Middle frontal gyrus (tissue), 1 donor: Measurements from ENCODE around the gene PRELP.

Experiments
- DNase-seq: peaks from one replicate; pipeline ENCODE4 v3.0.0-alpha.2; 2015; ENCODE audit warnings: low spot score; ENCODE audit errors: extremely low spot score

Gene PRELP

GRCh38 chr1:203477748-203478147 lies 2.1 kb downstream of the PRELP start:
- no peak for DNase-seq

- no peak for DNase-seq
These were observed 2.6 kb downstream of the PRELP start for GRCh38 chr1:203478231-203478630.

DNA sequence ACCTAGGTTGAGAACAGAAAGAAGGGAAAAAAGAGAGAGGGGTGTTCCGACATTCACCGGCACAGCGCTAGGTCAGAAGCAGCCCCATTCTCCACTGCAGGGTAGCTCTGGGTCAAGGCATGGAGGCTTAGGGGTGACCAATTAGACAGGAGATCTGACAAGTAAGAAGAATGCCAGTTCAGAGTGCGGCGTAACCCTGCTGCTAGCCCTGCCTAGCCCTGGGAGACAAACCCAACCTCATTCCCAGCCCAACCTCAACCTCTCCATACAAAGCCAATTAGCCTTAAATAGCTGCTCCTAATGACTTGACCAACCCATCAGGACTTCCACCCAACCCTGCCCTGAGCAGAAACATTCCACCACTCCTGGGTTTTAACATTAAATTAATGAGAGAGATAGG lies 3.4 kb downstream of the PRELP start:
- no peak for DNase-seq

GRCh38 chr1:203479646-203480045 lies 4.0 kb downstream of the PRELP start:
- DNase-seq, result no peak

DNA sequence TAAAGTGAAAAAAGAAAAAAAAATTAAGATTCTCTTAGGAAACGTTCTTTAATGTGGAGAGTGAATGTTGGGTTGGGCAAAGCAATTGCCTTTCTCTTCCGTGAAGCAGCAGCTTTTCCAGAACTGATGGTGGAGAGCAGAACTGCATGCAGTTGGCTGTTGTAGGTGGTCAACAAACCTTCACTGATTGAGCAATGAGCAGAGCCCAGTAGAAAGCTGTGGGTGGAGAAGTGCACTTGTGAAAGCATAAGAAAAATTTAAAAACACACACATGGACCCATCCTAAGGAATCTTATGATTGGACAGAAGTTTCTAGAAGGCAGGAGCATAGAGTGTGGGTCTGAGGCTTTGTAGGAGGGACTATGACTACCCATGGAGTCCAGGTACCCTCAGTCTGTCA lies 4.5 kb downstream of the PRELP start:
- DNase-seq, result no peak

- no peak for DNase-seq
These were observed 5.0 kb downstream of the PRELP start for GRCh38 chr1:203480525-203481084.

DNA sequence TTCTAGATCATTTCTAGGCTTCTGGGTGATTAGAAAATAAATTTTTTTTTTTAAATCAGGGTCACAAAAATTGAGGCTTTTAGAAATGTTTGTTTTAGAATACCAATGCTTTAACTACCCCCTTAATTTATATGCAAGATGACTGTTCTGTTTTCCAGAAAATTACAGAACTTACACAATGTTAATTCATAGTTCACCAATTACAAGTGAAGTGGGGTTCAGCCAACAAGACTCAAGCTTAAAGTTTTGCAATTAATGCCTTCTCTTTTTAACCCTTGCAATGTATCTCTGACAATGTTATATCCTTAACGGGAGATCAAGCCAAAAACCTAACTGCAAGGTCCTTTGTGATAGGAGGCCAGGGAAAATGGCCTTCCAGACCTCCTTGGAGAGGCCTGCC lies 5.6 kb downstream of the PRELP start:
- no peak for DNase-seq

DNA sequence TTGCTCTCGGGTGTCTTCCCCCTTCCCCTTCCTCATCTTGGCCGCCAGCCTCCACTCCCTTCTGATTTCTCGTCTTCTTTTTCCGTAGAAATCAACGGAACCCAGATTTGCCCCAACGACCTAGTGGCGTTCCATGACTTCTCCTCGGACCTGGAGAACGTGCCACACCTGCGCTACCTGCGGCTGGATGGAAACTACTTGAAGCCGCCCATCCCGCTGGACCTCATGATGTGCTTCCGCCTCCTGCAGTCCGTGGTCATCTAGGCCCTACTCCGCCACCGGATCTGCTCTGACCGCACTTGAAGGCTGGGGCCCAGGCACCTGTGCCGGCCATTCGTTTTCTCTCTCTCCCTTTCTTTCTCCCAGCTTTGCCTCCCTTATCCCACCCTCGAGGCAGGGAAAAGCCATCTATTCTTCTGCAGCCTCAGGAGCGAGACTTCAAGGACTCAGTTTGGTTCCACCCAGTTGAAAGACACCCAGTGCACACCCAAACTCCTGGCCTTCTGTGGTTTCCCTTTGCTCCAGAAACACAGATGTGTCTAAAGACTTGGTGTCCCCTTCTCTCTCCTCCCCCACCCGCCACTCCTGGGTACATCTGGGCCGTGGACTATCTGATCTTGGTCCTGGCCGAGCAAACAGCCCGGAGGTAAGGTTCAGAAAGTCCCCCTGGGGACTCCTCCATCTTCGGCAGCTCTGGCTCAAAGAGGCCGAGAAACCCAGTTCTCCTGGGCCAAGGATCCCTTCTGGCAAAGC lies 11.2 kb downstream of the PRELP start:
- DNase-seq, result no peak

DNA sequence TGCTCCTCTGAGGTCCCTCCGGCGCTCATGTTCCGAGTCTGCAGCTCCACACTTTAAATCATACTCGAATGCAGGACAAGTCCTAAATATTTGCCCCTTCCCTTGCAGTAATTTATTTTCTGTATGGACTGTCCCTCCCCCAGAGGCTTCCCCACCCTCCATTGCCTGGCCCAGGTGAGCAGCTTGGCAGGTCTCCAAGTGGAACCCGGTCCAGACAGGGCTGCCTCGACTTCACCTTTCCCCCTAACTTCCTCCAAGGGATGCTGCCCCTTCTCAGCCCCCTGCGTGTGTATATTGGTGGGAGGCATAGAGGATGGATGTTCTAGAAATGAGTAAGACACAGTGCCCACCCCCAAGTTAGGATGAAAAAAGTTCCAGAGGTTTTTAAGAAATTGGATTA lies 12.9 kb downstream of the PRELP start:
- DNase-seq, result no peak

- DNase-seq, result no peak
These were observed 15.0 kb downstream of the PRELP start for GRCh38 chr1:203490607-203491006.

DNA sequence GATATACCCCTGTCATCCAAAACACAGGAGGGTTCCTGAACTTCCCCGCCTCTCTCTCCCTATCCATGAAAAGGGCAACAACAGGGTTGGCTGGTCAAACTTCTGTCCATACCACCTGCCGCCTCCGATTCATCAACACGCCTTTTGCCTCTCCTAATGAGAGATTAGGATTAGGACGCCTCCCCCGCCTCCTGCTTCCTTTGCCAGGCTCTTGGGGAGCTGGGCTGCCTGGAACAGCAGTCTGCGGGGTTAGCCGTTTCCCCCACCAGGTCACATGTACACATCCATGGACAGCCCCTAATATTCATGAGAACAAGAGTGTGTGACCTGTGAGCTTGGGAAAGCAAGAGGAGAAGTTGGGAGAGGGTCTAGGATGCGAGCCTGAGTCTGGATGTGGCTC lies 16.1 kb downstream of the PRELP start:
- DNase-seq, result no peak

DNA sequence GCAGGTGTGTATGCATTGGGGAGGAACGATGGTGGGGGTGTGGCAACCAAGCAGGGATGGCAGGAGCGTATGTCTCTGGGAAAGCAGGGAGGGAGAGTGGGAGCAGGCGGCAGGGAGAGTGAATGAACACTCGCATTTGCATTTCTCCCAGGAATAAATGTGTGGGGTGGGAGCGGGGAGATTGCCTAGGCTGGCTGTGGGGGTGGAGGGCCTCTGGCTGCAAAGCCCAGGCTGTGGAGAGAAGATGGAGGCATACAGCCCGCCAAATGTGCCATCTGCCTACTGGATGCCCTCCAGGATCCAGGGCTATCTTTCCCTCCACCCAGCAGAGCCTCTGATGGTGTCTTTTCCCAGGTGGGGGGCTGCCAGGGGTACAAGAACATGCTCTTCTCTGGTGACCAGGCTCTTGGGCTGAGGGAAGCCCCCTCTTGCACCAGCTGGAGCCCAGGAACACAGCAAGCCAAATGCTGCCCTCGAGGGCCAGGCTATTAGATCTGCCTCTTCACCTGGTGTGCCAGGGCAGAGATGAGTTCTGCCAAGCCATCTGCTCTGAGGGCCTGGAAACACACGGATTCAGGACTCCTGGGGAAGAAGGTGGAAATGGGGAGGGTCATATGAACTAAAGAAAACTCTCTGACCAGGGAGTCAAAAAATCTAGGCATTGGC lies 16.6 kb downstream of the PRELP start:
- DNase-seq, result no peak

- DNase-seq, result no peak
These were observed 17.1 kb downstream of the PRELP start for GRCh38 chr1:203492748-203493130.

GRCh38 chr1:203493901-203494300 lies 18.3 kb downstream of the PRELP start, which contains the start of gene OPTC:
OPTC (plus strand) TSS chr1:203494153; CDS start chr1:203496006, 1,853 bp downstream.
- no peak for DNase-seq

DNA sequence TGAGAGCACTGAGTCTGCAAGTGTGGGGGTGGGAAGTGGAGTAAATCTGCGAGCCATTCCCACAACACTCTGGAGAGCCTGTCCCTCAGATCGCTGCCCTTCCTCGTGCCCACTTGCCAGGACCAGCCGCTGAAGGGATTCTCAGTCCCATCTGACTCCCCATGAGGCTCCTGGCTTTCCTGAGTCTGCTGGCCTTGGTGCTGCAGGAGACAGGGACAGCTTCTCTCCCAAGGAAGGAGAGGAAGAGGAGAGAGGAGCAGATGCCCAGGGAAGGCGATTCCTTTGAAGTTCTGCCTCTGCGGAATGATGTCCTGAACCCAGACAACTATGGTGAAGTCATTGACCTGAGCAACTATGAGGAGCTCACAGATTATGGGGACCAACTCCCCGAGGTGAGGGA lies 20.2 kb downstream of the PRELP start:
- no peak for DNase-seq

DNA sequence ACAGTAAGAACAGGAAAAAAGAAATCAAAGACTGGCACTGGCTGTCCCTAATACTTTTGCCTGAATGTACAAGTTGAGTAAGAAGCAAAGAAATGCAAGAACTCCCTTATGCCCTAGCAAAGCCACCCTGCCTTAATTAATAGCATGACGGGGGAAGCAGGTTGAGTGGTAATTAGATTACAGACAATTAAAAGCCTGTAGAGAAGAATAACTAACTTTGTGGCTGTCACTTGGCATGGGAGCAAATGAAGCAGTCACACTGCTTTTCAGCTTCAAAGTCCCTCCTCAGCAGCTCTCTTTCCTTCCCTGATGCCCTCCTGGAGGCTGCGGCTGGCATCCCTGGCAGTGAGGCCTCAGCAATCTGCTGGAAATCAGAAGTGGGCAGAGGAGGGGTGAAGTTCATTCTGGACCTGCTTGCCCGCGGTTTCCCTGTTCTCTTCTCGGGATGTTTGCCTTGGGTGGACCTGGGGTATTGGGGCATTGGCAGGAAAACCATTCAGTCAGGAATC lies 21.7 kb downstream of the PRELP start:
- DNase-seq, result no peak

DNA sequence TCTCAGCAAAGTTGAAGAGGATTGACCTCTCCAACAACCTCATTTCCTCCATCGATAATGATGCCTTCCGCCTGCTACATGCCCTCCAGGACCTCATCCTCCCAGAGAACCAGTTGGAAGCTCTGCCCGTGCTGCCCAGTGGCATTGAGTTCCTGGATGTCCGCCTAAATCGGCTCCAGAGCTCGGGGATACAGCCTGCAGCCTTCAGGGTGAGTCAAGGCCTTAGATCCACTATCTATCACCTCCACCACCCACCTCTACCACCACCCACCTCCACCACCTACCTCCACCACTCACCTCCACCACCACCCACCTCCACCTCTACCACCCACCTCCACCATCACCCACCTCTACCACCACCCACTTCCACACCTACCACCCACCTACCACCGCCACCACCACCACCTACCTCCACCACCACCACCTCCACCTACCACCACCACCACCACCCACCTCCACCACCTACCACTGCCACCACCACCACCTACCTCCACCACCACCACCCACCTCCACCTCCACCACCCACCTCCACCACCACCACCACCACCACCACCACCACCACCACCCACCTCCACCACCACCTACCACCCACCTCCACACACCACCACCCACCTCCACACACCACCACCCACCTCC lies 24.2 kb downstream of the PRELP start:
- DNase-seq, result no peak

DNA sequence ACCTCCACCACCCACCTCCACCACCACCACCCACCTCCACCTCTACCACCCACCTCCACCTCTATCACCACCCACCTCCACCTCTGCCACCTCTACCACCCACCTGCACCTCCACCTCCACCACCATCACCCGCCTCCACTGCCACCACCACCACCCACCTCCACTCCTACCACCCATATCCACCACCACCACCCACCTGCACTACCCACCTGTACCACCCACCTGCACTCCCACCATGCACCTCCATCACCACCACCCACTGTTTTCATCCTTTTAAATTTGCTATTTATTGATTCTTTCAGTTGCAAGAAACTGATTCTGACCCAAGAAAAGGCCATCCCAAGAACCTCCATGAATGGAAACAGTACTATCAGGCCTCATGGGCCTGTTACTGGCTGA lies 24.7 kb downstream of the PRELP start:
- DNase-seq, result no peak

- no peak for DNase-seq
These were observed 28.2 kb downstream of the PRELP start for GRCh38 chr1:203503836-203504235.

DNA sequence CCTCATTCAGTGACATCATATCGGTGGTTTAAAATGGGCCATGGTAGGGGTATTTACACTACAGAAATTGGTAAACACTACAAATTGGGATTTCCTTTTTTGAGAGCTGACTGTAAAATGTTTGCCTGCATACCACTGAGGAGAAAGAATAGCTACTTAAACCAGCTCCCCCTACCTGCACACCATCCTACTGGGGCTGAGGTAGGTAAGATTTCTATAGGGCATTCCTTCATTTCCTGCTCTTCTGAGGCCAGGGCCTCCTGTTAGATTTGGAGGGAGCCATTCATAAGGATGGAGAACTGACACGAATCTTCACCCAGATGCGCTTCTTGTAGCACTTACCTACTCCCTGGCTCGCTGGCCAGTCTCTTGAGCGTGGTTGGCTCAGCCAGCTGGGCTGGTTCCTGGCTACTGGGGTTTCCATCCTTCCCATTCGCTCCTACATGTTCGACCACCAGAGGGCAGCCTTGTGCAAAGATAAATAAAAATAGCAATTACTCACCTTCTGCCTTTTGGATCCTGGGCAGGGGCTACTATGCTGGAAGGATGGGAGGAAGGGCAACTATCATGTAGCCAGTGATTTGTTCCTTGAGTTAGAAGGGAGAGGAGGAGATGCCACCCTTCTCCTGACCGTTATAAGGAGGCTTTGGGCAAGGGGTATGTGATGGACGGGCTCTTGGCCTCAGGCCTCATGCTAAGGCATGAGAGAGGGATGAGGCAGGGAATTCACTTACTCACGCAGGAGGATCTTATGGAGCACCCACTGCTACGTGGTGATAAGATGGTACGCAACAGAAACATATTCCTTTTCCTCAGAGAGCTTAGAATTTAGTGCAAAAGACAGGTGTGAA lies 29.0 kb downstream of the PRELP start:
- DNase-seq, result peak; percentile 63

GRCh38 chr1:203505526-203506204 lies 30.1 kb downstream of the PRELP start:
- DNase-seq, result no peak
